Suppressor macrophage treated with lipopolysaccharide for 1 hour (primary cell): ENCODE data around the gene USH1G.

ENCODE experiments used
- DNase-seq, 3 donors: peaks; one replicate each; pipeline ENCODE4 v3.0.0-alpha.2; 2020 to 2022

USH1G gene

DNA sequence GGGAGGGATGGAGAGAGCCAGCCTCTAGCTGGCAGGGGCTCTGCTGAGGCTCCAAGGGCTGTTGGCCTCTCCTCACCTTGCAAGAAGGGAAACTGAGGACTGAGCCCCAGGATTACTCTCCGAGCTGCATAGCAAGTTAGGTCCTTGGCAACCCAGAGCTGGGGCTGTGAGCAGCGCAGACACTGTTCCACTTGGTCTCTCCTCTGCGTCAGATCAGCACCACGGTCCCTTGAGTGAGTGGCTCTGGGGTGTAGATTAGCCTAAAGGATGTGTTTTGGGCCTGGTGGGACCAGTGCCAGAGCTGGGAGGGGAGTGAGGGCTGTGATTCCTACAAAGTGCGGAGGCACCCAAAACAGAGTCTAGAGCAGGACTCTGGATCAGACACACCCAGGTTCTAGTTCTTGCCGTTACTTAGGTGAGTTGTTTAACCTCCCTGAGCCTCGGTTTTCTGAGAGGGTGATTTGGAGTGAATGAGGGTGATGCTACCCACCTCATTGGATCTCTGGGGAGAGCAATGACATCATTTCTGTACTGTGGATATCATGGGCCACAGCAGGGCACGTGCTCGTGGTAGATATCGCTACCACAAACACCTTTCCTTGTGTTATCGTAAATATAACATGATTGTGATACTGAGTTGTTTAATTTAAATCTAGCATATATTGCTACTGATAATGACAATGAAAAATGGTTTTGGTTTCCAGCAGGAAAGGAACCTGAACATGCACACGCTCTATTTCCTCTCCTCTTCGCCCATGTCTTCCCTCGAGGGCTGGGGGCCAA is 21.5 kb downstream of the USH1G start:
- DNase-seq, result no peak

DNA sequence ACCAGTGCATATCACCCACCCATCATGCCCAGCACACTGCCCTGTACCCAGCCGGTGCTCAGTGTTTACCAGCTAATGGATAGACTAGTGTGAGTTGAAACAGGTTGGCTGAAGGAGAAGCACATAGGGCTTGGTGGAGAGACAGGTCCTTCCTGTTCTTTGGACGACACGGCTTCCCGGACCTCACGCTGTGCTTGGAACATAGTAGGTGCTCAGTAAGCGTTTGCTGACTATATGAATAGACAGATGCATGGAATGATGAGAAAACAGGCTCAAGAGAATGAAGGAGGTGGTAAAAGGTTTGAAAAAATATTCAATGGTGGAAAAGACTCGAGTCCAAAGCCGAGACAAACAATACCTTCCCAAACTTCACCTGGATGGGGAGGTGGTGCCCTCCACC is 22.8 kb downstream of the USH1G start:
- DNase-seq, result no peak

DNA sequence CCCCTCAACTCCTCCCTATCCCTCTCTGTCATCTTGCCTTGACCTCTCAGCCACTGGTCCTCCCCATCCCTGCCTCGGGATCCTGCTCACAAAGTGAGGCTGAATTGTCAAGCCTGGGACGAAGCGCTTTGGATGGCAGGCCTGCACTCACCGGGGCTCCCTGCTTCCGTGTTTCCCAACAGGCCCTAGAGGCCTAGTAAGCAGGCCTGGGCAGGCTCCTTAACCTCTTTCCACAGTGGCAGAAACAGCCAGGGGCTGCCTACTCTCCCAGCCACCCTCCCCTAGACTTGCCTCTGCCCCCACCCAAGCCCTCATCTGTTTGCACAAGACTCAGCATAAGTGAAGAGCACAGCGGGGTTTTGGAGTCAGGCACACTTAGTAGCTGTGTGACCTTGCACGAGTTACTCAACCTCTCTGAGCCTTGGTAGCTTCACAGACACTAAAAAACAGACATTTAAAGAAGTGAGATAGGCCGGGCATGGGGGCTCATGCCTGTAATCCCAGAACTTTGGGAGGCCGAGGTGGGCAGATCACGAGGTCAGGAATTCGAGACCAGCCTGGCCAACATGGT is 24.6 kb downstream of the USH1G start:
- no peak for DNase-seq

DNA sequence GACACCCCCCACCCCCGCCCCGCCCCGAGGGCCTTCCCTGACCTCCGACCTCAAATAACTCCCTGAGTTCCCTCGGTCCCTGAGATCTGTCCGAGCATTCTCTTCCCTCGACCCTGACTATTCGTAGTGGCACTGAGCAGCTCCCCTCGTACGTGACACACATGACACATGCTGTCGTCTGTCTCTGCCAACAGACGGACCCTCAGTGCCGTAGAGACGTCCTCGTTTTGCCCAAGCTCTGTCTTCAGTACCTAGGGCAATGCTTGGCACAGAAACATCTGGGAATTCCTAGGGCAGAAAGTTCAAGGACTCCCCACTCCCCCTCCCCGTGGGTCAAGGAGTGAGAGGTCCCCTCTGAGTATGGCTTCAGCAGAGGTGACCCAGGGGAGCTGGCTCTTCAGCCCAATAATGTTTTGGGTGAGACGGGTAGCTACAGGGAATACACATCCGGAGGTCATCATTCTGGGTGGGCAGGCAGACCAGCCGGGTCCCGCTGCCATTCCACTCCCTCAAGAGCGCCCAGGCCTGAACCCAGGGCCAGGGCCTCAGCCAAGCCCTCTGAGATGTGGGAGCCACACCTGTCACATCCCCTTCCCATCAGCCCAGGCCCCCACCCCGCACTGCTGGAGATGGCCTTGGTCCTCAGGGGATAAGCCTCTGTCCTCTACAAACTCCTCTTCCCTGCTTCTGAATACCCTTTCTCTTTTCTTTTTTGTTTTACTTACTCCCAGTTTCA is 29.0 kb downstream of the USH1G start:
- DNase-seq, result no peak

DNA sequence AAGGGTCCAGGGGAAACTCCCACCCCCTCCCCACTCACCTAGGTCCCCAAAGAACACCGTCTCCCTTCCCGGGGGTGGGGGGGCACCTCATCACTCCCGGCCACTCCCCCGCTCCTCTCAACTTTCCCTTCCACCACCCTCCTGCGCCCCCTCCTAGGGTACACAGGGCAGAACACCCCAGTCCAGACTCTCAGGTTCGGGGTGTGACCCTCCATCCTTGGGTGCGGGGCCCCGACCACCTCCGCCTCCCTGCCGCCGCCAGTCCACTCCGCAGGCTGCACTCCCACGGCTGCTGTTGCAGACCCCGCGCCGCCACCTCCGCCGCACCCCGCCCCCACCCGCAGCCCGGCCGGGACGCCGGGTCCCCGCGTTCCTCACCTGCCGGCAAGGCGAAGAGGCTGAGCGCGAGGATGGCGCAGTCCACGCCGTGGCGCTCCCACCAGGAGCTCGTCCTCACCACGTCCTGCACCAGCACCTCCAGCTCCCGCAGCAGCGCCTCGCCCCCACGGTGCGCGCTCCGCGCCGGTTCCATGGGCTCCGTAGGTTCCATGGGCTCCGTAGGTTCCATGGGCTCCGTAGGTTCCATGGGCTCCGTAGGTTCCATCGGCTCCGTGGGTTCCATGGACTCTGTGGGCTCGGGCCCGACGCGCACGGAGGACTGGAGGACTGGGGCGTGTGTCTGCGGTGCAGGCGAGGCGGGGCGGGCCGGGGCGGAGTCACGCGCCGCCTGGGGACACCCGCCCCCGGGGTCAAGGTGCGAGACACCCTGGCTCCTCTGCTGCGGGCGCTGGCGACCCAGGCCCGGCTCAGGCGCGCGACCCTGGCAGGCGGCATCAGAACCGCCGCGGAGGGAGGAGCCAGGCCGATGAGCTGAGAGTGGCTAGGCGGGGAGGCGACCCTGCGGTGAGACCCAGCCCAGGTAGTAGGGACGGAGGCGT is 29.8 kb downstream of the USH1G start, which contains the start of gene FADS6:
TSS of gene FADS6 (minus strand) at position 660 of the 938 bp plus-strand sequence. CDS start at position 622, 38 bp downstream.
- DNase-seq, result peak in 2 of 3 donors; percentile 9 to 22

DNA sequence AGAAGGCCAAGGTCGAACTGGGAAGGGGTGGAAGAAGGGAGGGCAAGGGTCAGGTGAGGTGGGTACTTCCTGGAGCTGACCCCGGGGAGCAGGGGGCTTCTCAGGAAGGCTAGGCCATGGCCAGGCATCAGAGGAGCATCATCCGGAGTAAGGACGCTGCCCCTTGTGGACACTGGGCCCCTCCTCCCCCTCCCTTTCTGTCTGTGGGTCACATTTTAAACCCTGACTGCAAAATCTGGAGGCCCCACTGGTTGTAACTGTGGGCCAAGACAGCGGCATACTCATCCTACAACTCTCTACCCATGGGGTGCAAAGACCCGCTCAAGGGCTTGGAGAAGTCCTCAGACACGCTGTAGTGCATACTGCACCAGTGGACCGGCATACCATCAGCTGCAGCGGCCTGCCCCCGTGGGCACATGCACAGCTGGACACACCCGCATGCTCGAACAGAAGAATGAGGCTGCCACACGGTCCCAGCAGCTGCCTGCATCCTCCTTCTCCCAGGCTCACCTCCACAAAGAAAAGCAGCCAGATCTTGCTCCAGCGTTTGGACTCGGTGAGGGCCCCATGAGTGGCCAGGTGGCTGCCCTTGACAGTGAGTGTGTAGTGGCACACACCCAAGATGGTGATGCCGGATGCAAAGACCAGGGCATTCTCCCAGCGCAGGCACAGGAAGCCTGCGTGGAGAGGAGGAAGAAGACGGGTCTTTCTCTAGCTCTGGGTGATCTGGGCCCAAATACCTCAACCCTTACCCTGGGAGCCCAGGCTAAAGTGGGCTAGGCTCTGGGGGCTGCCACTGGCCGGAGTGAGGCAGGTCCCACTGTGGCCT is 30.8 kb downstream of the USH1G start:
- peak in 1 of 3 donors; percentile 19 for DNase-seq

DNA sequence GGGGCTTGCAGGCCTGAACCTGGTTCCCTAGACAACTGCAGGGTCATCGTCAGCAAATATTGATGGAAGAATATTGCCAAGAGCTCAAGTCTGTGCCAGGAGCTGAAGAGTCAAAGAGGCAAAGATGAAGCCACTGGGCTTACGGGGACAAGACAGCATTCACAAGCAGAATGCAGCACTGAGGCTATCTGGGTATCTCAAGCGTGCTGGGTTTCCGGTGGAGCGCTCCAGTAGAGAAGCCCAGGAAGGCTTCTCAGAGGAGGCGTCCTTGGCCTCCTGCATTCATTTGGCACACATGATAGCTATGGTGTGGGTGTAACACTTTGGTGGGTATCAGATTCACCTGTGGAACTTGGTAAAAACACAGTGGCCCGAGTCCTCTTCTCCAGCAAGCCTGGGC is 32.5 kb downstream of the USH1G start:
- DNase-seq, result no peak

DNA sequence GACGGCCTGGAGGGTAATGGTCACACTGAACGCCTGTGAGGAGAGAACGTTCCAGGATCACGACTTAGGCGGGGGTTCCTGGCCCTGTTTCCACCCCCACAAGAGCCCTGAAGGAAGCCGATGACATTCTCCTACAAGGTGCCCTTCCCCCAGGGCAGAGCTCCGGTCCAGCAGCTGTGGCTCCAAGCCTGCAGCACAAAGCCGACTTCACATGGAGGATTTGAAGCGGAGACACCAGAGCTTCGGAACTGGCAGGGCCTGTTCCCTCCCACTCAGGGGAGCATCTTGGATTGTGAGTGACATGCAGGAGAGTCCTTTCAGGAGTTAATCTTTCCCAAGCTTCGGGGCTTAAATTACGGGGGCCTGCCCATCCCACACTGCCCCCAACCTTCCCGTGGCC is 34.6 kb downstream of the USH1G start:
- no peak for DNase-seq

DNA sequence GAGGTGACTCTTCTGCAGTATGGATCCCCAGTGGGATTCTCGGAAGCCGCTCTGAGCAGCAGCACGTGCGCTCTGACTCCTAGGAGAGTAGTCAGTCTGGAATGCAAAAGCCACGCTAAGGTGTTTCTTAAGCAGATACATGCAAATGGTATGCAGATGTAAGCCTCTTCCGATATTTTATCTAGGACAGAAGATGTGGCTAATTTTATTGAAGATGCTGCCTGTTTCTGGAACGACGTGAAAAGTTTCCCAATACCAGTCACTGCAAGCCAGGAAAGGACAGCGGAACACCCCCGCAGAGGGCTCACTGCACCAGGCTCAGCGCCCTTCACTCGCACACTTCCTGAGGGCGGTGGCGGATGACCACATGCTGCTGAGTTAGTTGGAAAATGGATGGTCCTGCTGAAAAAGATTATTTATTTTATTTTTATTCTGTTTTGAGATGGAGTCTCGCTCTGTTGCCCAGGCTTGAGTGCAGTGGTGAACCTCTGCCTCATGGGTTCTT is 39.8 kb downstream of the USH1G start:
- peak; percentile 86 to 91 (median 88) for DNase-seq

DNA sequence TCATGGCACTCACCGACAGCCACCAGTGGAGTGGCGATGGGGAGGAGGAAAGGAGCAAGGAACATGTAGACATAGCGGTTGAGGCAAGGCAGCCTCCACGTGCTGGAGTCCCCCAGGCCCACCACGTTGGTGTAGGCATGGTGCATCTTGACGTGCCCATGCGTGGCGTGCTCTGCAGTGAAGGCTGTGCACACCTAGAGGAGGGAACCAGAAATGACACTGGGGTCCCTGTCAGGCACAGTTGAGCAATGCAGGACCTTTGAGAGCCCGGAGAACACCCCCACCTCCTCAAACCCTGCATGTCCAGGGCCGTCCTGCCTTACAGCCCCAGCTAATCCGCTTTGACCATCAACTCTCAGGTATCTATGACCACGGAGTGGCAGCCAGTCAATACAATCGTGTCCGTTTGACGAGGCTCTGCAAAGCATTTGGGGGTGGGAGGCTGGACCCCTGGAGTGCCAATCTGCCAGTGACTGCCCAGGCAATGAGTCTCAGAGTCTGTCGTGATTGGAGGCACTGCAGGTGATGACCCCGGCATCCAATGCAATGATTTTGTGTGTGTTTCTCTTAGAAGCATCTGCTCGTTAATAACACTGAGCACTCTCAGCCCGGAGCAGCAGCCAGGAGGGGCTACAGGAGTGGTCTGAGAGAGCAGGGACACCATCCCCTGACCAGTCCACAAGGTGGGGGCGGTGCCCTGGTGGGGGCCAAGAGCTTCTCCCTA is 40.4 kb downstream of the USH1G start:
- DNase-seq, result no peak

DNA sequence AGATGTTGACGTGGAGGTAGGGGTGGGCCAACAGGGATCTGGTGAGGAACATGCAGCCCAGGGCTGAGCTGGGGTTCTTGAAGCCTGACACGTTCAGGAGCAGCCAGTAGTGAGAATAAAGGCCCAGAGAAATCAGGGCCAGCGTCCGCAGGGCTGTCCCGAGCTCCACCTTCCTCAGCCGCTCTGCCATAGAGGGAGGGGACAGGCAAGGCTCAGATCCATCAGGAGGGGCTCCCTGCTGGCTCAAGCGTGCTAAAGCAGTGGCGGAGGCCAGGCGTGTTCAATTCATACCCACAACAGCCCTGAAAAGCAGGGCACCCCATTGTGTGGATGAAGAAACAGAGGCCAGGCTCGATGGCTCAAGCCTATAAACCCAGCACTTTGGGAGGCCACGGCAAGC is 42.0 kb downstream of the USH1G start:
- DNase-seq, result no peak

DNA sequence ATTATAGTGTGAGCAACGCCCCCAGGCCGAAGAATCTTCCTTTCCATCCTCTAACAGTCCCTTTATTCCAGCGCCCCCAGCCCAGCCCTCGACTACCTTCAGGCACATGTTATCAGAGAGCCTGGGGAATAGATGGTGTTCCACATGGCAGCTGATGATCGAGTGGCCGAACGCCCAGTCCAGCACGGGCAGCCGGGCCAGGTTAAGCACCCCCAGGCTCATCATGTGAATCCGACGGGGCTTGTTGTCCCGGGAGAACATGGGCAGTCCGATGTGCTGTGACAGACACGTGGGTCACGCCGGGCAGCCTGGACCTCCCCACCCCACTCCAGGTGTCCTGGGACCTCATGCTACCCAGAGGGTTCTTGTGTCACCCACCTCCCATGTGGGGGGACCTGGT is 43.7 kb downstream of the USH1G start:
- DNase-seq, result no peak

DNA sequence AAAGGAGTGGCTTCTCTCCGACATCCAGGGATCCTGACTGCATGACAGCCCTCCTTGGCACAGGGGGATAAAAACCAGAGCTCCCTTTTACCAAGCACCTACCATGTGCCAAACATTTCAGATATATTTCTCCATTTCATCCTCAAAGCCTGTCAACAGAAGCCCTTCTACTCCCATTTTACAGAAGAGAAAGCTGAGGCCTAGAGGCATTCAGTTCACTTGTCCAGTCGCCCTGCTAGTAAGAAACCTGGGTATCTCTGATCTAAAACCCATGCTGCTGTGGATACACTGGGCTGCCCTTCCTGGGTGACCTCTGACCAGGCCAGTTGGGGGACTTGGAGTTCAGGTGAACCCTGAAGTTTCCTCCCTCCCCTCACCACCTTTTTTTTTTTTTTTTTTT is 44.4 kb downstream of the USH1G start:
- no peak for DNase-seq

DNA sequence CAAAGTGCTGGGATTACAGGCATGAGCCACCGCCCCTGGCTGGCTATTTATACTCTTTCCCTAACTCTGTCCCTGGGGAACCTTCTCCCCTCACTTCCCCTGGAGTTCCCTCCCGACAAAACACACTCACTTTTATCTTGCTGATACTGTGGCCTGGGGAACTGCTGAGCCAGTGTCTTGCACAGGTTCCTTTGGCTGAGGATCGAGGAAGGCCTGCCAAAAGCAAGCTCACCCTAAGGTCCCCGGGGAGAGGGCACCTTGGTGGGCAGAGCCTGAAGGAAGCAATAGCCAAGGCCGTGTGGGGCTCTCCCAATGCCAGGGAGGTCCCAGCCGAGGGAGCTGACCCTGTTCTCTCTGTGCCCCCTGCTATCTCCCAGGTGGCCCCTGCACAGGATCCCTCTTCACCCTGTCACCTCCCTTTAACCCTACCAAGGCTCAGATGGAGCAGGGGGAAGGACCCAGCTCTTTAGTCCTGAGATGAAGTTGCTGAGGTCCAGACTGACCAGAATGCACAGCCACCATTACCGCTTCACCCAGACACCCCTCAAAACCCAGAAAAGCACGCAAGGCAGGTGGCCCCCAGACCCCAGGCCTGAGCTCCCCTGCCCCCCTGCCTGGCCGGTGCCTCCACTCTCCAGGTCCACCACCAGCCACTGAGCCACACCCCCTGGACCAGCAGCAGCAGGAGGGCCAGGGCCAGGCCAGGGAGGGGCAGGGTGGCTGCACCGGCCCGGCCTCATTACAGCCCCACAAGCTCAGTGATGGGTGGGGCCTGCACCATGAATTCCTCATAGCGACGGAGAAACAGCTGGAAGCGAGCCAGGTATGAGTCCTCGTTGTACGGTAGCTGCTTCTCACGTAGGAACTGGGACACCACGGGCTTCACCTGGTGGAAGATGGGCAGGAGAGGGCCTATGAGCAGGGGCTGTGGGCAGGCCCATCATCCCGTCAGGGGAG is 45.2 kb downstream of the USH1G start:
- no peak for DNase-seq

DNA sequence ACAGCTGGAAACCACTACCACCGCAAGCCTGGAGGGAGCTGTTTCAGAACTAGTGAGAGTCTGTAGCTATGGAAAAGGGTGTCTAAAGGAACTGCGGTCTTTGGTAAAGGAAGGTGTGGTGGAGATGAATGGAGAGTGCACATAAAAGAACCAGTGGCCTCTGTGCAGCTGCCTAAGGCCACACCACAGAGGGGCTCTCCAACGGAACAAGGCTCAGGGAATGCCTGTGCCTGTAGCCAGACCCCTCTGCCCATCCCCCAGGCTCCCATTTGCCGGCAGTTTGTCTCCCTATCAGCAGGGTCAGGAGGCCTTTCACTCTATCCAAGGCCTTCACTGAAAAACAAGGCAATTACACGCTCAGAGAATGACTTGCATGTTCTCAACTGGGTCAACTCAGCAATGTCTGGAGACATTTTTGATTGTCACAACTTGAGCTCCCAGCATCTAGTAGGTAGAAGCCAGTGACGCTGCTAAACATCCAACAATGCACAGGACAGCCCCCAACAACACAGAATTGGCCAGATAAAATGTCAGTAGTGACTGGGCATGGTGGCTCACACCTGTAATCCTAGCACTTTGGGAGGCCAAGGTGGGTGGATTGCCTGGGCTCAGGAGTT is 47.0 kb downstream of the USH1G start:
- no peak for DNase-seq

DNA sequence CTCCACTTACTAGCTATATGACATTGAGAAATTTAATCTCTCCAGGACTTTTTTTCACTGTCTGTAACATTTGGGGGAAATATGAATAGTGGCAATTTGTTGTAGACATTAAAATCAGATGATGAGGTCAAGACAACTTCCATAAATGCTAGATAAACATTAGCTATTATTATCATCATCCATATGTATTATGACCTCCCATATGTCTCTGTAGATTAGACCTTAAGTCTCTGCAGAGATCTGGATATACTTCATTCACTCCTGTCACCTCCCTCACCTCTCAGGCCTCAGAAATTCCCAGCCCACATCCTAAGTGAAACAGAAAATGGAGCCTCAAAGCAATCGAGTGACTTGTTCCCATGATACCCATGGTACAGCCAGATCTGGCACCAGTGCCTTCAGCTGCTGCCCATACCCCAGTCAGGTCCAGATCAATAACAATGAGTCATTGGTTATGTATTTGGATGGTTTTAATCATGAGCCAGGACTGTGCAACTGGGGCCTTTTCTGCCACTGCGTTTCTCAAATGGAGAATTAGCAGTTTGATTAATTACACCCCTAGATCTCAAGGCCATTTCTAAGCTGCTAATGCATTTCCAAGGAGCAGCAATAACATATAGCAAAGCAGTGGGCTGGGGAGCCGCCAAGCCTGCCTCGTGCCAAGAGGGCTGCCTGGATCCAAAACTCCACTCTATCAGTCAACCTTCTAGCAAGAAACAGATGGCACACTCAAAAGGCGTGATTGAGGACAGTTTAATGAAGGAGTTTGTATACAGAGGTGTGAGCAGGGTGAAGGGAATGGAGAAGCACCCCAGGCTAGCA is 47.7 kb downstream of the USH1G start:
- DNase-seq, result no peak

DNA sequence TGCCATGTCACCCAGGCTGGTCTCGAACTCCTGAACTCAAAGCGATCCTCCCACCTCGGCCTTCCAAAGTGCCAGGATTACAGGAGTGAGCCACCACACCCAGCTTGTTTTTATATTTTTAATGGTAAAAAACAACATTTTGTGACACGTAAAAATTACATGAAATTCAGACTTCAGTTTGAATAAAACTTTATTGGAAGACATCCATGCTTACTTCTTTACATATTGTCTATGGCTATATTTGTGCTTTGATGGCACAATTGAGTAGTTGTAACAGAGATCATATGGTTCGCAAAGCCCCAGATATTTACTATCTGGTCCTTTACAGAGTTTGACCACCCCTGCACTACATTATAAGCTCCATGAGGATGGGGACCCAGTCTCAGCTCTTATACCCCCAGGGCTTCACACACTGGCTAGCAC is 48.4 kb downstream of the USH1G start:
- DNase-seq, result no peak
